NCI-H187 (cell line): ENCODE data around the gene SPATA25.
"Not testable (repeated sequence)": the region's sequence is repeated elsewhere in the genome, so short reads cannot be mapped to it uniquely, and the experiment has no call there.

ENCODE experiments used
- DNase-seq, 2 experiments: peaks; one replicate each; lab custom pipeline; 2025; lab: John Stamatoyannopoulos, UW

Gene SPATA25, protein sequence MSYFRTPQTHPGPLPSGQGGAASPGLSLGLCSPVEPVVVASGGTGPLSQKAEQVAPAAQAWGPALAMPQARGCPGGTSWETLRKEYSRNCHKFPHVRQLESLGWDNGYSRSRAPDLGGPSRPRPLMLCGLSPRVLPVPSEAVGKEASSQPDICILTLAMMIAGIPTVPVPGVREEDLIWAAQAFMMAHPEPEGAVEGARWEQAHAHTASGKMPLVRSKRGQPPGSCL

DNA sequence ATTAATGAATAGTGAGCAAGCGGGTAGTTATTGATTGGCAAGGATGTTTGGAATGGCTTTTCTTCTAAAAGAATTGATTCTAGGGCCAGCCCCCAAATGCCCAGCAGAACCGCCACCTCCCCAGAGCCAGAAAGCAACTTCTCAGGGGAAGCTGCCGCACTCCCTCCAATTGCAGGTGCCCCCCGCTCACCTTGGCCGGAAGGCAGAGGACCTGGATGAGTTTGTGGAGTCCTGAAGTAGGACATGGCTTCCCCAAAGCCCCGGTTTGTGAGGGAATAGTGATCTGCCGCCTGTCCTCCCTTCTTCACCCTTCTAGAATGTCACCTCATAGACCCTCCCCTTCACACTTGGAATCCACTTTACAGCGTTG lies at the start of gene SPATA25:
Gene SPATA25, minus strand, starts transcription at position 277 of the 370 bp plus-strand sequence. Its CDS starts 32 bp downstream, at position 245.
- DNase-seq: no peak

DNA sequence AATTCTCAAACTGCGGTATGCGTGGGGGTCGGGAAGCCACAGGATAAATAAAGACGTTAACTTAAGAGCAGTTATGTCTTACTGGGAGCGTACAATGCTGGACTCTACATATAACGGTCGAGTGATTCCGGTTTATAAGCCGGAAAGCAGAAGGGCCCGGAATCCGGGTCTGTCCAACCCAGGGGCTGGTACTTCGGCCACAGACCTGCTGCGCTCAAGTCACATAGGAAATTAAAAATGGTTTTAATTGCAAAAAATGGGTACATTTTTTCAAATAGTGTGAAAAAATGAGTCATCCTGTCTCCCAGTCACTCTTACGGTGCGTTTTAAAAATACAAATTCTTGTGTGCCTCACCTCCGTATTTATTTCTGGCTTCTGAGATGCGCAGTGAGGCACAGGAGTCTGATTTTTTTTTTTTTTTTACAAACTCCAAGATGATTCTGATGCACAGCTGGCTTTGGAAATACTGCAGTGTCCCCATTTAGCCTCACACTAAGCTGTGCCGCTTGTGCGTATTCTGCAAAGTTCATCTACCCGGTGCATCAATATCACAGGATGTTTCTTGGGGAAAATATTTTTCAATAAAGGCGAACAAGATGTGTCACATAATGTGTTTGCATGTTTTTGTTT lies 48.1 kb upstream of the SPATA25 start:
- no peak for DNase-seq

DNA sequence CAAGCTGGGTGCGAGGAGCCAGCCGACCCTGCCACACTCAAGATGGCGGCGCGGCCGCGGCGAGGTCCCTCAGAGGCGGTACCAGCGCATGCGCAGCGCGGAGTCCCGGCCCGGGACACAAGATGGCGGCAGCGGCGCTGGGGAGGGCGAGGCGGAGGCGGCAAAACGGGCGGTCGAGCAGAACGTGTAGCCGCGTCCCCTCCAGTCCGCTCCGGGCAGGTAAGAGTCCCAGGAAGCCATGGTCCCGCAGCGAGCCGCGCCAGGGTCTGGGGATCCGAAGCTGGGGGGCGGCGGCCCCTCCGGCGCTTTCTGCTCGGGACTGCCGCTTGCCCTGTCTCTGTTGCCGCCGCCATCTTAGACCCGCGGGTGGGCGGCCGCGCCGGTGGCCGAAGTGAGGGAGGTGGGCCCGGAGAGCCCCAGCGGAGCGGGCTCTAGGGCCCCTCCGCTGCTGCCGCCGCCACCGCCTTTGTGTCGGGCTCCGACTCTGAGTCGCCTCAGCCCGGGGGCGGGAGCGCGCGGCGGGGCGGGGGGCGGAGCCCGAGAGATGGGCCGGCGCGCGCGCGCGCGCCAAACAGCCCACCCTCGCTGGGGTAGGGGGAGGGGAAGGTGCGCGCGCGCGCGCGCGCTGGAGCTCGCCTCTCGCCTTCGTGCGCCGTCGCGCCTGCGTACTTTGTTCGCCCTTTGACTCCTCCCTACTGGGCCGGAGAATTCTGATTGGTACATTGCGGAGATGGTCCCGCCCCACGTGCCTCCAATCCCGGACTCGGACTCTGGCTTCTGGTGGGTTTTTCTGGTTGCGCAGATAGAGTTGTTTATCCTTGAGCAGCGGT lies 47.4 kb upstream of the SPATA25 start, which contains the start of gene PCIF1:
Gene PCIF1, plus strand, starts transcription at position 98 of the 830 bp plus-strand sequence. CDS start 4,317 bp downstream, outside the sequence.
- peak; percentile 89 to 97 for DNase-seq

DNA sequence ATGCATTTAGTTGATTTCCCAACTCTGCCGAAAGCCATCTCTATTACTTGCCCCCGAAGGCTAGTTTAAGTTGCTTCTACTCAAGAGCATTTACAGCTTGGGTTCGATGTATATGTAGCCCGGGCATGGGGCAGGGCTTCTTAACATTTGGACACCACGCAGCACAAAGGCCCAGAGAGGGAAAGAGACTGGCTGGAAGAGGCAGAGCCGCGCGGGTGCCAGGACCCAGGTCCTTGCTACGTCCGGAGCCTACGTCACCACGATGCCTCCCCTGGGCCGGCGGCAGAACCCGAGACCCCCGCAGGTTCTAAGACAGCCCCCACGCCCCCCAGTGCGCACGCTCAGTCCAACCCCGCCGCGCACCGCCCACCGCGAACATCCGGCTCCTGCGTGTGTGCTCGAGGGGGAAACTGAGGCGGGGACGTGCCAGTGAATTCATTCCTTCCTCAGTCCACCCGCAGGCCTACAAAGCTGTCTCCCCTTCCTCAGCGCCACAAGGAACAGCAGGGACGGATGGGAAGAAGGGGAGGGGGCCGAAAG lies 46.7 kb upstream of the SPATA25 start:
- peak in 1 of 2 experiments; percentile 48 for DNase-seq

DNA sequence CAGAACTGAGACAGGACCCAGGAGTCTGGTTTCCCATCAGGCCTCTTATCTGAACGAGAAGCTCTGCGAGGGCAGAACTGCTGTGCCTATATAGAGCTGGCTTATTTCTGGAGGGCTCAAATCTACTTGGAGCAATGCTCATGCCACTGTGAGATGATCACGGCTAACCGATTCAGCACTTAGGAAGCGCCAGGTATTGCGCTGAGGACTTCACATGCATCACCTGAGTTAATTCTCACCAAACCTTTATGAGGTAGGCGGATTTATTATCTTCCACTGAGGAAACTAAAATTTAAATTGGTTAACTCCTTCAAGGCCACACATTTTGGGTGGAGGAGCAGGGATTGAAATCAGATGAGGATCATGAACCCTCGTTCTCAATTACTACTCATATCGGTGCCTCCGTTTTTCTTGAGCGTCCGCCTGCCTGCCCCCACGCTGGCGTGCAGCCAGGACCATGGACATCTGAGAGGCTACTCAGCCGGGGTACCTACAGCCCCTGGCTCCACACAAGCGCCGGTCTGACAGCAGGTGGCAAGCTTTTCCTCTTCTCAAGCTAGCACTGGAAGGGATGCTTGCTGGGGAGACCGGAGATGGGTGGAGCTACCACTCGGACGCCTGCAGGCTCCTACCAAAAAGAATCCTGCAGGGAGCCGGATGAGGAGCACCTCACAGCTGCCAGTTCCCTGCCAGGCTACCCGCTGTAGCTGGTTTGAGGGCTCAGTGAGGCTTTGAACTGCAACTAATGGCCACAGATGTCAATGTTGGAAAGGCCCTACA lies 46.0 kb upstream of the SPATA25 start:
- DNase-seq: peak; percentile 48 to 61

DNA sequence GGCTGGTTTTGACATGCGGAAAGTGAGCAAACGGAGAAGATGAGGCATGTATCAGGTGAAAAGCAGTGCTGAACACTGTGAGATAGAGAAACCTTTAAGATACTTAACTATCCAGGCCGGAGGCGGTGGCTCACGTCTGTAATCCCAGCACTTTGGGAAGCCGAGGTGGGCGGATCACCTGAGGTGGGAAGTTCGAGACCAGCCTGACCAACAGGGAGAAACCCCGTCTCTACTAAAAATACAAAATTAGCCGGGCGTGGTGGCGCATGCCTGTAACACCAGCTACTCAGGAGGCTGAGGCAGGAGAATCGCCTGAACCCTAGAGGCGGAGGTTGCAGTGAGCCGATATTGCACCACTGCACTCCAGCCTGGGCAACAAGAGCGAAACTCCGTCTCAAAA lies 44.3 kb upstream of the SPATA25 start:
- not testable (repeated sequence) for DNase-seq

DNA sequence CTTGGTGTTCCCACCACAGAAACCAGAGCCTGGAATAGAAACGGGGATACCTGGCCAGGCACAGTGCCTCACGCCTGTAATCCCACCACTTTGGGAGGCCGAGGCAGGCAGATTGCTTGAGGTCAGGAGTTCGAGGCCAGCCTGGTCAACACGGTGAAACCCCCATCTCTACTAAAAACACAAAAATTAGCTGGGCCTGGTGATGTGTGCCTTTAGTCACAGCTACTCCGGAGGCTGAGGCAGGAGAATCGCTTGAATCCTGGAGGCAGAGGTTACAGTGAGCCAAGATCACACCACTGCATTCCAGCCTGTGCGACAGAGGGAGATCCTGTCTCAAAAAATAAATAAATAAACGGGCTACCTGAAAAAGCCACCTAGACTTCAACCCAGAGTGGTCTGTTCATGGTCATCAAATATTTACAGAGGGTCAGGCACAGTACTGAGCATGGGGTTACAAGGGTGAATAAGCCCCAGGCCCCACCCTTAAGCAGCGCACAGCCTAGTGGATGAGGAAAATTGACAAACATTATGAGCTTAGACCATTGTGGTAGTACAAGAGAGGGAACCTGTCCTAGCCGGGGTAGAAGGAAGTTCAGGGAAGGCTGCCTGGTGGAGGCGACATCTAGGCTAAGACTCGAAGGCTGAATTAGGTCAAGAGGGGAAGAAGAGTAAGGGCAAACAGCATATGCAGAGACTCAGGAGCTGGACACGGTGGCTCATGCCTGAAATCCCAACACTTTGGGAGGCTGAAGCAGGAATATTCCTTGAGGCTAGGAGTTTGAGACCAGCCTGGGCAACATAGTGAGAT lies 39.9 kb upstream of the SPATA25 start:
- no peak for DNase-seq

DNA sequence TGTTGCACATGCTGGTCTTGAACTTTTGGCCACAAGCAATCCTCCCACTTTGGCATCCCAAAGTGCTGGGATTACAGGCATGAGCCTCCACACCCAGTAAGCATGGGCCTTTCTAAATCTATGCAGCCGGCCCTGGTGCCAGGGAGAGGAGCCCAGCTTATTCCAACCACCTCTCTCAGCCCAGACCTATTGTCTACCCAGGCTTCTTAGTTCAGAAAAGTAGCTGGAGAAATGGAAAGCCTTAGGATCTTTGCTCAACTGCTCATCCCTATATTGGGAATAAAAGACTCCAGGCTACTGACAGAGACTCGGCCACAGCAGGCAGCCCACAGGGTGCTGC lies 39.3 kb upstream of the SPATA25 start:
- DNase-seq: no peak

DNA sequence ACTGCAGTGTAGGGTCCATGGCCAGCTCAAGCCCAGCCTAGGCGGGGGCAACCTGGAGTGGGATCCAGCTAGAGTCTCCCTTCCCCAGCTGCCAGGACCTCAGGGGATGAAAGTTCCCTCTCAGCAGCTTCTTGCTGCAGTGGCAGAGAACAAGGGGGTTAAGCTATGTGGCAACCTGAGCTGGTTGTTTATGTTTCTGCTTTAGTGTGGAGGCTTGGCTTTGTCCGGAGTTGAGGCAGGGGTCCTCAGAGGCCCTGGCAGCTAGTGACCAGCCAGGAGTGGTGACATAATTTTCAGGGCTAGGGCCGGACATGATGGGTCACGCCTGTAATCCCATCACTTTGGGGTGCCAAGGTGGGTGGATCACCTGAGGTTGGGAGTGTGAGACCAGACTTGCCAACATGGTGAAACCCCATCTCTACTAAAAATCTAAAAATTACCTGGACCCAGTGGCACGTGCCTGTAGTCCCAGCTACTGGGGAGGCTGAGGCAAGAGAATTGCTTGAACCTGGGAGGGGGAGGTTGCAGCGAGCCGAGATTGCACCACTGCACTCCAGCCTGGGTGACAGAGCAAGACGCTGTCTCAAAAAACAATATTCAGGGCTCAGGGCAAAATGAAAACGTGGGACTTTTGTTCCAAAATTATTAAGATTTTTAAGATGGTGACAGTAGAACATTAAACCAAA lies 38.5 kb upstream of the SPATA25 start:
- DNase-seq: no peak

DNA sequence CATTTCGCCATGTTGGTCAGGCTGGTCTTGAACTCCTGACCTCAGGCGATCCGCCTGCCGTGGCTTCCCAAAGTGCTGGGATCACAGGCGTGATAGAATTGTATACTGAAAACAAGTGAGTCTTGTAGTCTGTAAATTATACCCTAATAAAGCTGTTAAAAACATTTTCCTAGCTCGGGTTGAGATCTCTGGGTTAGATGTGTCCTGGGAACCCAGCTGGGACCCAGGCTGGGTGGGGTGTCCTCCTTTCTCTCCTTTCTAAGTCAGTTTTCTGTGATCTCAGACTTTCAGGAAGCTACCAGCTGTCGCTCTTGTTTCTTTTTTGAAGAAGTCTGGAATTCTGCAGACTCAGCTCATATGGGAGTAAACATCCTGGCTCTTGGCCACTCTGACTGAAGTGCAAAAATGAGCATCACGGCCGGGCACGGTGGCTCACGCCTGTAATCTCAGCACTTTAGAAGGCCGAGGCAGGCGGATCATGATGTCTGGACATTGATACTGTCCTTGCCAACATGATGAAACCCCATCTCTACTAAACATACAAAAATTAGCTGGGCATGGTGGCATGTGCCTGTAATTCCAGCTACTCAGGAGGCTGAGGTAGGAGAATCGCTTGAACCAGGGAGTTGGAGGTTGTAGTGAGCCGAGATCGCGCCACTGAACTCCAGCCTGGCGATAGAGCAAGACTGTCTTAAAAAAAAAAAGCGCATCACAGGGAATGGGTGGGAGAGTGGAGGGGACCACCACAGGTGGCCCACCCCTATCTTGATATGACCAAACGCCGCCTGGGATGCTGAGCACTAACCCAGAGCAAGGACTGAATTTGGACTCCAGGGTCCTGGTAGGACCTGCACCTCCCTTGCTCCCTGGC lies 37.2 kb upstream of the SPATA25 start:
- no peak for DNase-seq

DNA sequence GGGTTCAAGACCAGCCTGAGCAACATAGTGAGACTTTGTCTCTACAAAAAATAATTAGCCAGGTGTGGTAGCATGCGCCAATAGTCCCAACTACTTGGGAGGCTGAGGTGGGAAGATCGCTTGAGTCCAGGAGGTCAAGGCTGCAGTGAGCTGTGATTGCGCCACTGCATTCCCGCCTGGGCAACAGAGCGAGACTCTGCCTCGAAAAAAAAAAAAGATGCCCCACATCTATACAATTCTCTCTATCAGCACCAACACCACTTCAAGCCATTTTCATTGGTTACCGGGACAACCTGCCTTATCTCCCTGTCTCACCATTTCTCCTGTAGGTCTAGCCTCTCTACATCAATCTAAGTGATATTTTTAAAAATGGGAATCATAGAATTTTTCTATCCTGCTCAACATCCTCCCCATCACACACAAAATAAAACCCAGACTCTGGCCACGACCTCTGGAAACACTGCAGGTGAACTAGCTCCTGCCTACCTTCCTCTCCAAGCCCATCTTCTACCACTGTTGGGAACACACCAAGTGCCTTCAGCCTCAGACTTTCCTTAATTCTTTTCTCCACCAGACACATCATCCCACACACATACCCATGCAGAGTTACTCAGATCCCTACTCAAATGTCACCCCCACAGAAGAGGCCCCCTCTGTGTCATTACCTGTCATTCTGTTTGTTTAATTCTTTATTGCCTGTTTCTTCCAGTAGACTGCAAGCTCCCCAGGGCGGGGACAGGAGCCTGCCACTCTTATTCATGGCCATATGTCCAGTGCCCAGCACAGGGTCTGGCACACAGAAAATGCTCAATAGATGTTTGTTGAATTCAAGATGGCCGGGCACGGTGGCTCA lies 34.1 kb upstream of the SPATA25 start:
- no peak for DNase-seq

DNA sequence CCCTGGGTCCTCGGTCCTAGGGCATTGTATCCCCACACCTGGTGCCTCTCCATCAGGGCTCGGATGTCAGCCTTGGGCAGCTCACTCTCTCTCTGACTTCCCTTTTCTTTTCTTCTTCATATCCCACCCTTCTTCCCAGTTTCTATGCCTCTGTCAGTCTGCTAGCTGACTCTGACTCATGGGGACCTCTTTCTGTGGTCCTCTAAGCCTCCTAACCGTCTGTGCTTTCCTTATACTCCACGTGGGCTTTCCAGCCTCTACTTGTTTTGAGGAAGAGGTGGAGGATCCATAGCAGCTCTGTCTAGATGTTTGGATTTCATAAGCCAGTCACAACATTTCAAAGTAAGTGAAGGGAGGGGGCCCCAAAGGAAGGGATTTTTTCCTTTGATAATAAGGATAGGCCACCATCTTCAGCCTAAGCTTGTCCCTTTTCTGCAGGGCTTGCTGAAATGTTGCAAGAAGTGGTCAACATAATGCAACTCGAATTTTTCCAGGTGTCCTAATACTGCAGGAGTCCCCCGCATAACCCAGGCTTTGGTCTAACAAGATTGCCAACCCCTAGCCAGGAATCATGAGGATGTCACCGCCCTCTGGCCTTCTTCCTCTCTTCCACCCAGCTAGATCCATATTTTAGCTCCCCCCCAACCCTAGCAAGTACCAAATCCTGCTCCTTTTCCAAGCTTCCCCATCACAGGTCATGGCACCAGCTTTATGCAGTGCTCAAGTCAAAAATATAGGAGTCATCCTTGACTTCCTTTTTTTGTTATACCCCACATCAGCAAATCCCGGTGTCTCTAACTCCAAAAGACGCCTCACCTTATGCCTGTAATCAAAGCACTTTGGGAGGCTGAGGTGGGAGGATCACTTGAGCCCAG lies 33.3 kb upstream of the SPATA25 start:
- no peak for DNase-seq

DNA sequence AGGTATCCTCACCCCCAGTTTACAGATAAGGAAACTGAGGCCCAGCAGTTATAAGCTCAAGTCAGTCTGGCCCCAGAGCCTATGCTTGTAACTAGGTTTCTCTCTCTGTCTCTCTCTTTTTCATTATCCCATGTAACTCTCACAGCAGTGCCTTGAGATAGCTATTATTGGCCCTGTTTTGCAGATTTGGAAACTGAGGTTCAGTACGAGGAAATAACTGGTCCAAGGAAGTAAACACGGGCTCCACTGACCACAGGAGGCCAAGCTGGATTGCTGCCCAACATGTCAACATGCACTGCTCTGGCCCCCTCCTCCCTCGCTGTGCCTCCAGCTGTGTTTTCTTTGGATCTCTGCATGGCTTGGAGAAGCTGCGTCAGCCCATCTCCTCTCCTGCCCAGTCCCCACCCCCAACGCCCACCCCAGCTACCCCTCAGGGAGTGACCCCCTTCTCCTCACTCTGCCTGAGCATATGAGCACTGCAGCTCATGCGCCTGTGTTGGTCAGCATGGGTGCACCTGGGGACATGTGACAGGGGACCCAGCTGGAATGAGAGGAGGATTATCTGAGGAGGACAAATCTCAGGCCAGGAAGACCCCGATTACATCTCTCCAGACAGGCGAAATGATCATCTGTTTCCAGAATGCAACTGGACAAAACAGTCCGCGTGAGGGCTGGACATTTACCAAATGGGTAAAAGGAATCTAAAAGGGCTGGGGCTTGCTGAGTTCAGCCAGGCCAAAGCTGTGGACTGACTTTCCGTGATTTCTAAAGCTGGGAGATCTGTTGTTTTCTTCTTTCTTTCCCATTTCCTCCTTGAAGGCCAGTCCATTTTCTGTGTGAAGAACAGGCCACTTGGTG lies 32.3 kb upstream of the SPATA25 start:
- DNase-seq: no peak

DNA sequence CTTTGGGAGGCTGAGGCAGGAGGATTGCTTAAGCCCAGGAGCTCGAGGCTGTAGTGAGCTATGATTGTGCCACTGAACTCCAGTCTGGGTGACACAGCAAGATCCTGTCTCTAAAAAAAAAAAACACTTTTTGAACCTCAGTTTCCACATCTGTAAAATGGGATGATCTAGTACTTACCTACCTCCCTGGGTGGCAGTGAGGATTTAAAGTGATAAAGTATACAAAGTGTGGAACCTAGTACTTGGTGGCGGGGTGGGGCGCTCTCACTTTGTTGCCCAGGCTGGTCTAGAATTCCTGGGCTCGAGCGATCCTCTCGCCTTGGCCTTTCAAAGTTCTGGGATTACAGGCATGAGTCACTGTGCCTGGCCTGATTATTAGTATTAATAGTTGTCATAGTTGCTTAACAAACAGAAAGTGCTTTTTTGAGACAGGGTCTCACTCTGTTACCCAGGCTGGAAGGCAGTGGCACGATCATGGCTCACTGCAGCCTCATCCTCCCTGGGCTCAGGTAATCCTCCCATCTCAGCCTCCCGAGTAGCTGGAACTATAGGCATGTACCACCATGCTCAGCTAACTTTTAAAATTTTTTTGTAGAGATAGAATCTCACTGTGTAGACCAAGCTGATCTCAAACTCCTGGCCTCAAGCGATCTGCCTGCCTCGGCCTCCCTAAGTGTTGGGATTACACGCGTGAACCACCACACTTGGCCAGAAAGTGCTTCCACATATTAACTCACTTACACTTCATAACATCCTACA lies 31.5 kb upstream of the SPATA25 start:
- DNase-seq: no peak

DNA sequence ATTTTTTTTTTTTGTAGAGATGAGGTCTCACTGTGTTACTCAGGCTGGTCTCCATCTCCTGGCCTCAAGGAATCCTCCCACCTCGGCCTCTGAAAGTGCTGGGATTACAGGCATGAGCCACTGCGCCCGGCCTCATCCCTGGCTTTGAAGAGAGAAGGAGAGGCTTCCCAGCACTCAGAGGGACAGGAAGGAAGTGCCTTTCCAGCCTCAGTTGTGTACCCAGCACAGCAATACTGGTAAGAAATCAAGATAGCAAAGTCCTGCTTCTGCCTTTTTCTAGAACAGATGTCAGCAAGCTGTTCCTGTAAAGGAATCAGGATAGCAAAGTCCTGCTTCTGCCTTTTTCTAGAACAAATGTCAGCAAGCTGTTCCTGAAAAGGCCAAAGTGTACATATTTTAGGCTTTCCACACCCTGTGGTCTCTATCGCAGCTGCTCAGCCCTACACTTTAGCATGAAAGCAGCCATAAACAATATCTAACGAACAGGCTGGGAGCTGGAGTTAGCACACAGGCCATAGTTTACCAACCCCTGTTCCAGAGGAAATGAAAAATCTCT lies 30.8 kb upstream of the SPATA25 start:
- DNase-seq: no peak

DNA sequence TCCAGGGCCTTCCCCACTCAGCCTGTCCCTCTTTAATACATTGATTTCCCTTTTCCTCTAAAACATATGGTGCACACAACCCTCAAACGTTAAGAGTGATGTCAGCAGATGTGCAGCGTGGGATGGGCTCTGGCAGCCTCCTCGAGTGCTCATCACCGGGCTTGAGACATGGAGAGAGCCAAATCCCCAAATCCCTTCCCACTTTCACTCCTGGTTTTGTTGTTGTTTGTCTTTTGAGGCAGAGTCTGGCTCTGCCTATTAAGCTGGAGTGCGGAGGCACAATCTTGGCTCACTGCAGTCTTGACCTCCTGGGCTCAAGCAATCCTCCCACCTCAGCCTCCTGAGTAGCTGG lies 30.3 kb upstream of the SPATA25 start:
- DNase-seq: no peak
